HG03066 (cell line): Measurements from ENCODE around the gene ZMYND11.
"Not testable (repeated sequence)": the region's sequence is repeated elsewhere in the genome, so short reads cannot be mapped to it uniquely, and the experiment has no call there.

Source experiments
- ATAC-seq: cut with Tn5 transposase; IDR thresholded peaks from one replicate; pipeline ENCODE4 v1.9.1; 2021; ENCODE audit warnings: low read depth; ENCODE audit not compliant: unreplicated experiment

Gene ZMYND11

DNA sequence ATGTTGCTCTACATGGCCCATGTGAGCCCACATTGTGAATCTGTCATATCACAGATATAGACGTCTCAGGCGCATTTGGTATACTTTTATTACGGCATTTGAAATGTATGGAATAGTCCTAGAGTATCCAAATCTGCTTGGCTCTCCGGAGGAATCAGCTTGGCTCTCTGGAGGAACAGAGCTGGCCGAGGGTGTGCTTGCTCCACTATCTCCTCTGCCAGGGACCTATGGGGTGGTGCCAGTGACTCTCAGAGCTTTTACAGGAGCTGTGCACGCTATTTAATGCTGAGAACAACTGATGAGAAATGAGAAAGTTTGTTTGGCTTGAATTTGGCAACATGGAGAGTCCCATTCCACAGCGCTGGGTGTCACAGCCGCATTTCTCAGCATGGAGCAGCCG lies 144.0 kb downstream of the ZMYND11 start:
- ATAC-seq, result no peak

DNA sequence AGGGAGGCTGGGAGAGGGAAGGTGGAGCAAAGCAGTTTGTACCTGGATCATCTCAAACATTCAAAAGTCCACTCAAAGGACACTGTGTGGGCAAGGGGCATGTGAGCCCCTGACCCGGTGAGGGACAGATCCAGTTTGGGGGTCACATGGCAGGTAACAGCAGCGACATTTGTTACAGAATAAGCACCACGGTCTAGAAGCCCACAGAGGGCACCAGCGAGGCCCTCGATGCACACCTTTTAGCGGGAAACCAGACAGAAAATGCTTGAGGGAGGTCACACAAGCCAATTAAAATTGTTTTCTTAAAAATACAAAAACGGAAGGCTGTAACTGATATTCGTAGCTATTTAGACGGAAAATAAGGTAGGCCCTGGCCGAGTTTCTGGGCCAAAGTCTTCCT lies 144.4 kb downstream of the ZMYND11 start:
- no peak for ATAC-seq

GRCh38 chr10:282294-283139 lies 147.3 kb downstream of the ZMYND11 start:
- peak; percentile 42 for ATAC-seq

DNA sequence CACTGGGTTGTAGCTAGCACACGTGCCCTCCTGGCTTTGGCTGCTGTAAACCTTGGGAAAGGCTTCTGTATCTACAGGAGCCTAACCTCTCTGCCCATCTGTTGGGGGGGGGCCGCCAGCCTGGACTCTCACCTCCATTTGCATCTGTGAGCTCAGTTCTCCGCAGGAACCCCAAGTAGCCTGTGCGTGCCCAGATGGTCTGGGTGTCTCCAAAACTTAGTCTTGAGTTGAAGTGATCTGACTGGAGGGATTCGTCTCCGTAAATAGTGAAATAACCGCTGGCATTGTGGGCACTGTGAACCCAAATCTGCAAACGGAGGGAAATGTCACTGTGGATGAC lies 147.9 kb downstream of the ZMYND11 start:
- no peak for ATAC-seq

DNA sequence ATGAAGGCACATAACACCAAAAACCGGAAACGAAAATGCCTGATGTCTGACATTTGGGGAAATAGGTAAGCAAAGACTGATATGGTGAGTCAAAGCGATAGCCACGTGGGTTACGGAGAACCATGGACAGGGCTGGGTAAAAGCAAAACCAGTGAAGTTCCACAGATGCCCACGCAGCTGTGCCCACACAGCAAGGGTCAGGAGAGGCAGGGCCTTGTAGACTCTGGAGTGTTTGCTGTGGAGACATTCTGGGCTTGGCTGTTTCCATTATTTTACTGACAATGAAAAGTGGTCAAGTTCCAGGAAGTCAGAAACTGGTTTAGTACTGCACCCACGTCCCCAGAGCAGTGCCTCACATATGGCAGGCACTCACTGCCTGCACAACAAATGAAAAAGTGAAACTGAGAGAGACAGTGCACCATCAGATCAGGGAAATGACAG lies 148.7 kb downstream of the ZMYND11 start:
- peak; percentile 84 for ATAC-seq

- ATAC-seq, result no peak
These were observed 150.0 kb downstream of the ZMYND11 start for GRCh38 chr10:285216-285615.

DNA sequence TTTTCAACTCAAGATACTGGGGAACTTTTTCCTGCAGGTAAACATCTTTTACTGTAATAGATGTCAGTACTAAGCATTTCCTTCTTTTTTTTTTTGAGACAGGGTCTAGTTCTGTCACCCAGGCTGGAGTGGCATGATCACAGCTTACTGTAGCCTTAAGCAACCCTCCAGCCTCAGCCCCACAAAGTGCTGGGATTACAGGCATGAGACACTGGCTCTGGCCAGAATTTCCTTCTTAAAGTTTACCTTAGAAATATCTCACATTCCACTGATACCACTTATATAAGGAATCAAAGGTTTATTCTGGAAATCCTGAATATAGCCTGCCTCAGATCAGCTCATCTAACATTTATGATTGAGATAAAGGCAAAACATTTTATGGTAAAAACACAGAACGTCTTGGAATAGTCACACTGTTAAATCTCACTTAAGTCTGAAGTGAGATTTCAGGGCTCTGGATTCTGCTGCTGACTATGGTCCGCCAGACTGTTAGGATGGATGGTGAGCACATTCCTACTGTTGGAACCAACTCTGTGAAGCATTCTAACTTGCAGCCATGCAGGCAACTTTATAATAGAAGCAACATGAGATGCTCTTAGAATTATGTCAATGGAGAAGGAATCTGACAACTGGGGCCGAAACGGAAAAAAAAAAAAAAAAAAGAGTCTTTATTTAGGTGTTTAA lies 151.9 kb downstream of the ZMYND11 start:
- no peak for ATAC-seq

GRCh38 chr10:287814-288213 lies 152.6 kb downstream of the ZMYND11 start:
- no peak for ATAC-seq

GRCh38 chr10:288316-289200 lies 153.3 kb downstream of the ZMYND11 start:
- ATAC-seq, result no peak

DNA sequence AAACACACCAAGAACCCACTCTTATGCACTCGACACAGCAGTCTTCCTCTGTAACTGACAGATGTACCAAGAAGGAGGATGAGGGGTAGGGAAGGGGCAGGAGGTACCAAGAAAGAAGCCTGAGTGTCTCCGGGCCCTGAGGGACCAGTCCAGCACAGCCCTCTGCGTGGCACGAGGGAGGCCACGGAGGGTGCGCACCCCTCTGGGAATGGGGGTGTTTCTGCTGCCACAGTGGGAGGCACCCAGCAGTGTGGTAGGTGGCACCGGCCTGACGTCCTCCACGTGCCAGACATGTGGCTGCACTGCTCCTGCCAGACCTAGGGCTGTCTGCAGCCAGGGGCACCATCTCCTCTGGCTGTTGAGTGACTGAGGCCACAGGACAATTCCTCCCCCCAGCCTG lies 154.3 kb downstream of the ZMYND11 start:
- no peak for ATAC-seq

GRCh38 chr10:290026-290725 lies 154.9 kb downstream of the ZMYND11 start:
- ATAC-seq, result no peak

DNA sequence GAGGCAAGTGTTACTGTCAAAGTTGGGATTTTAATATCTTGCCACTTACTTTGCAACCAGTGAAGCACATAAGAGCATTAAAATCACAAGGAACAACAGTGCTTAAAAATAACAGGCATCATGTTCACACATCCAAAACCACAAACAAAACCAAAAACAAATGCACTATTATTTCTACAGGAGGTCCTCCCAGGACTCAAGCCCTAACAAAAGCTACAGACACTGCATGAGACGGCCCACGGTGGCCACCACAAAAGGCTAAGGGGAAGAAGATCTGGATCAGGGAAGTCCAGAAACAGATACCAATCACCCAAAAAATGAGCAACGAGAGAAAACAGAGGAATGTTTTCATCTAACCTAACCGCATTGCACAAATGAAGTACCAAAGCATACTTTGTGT lies 158.4 kb downstream of the ZMYND11 start:
- ATAC-seq, result no peak

GRCh38 chr10:297567-297966 lies 162.3 kb downstream of the ZMYND11 start:
- ATAC-seq, result no peak

DNA sequence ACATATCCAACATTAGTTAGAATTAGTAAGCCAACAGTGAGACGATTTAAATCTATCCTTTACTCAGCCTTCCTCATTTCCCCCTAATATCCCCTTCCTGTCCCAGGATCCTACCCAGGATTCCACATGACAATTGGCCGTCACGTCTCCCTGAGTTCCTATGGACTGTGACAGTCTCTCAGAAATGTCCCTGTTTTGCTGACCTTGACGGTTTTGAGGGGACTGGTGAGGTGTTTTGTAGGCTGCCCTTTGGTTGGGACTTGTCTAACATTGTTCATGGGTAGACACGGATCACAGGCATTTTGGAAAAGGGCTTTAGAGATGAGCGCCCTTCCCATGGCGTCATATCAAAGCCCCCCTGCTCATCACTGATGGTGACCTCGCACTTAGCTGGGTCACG lies 162.8 kb downstream of the ZMYND11 start:
- ATAC-seq, result no peak

DNA sequence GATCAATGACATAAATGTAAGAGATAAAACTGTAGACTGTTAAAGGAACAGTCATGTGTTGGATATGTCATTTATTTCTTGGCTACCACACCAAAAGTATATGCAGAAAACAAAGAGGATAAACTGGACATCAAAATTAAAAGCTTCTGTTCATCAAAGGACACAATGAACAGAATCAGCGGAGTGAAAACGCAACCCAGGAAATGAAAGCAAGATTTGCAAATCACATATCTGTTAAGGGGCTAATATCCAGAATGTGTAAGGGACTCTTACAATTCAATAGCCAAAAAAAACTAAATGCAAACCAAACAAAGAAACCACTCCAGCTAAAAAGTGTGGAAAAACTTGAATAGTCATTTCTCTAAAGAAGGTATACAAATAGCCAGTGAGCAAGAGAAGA lies 164.3 kb downstream of the ZMYND11 start:
- ATAC-seq, result no peak

DNA sequence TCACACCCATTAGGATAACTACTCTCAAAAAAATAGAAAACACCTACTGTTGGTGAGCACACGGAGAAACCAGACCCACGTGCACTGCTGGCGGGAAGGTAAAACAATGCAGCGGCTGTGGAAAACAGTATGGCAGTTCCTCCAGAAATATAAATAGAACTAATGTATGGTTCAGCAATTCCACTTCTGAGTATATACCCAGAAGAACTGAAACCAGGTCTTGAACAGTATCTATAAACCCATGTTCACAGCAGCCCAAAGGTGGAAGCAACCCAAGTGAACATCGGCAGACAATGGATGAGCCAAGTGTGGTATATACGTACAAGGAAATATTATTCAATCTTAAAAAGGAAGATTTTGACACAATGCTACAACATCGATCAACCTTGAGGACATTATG lies 164.7 kb downstream of the ZMYND11 start:
- ATAC-seq, result no peak

GRCh38 chr10:300580-300979 lies 165.3 kb downstream of the ZMYND11 start:
- not testable (repeated sequence) for ATAC-seq

DNA sequence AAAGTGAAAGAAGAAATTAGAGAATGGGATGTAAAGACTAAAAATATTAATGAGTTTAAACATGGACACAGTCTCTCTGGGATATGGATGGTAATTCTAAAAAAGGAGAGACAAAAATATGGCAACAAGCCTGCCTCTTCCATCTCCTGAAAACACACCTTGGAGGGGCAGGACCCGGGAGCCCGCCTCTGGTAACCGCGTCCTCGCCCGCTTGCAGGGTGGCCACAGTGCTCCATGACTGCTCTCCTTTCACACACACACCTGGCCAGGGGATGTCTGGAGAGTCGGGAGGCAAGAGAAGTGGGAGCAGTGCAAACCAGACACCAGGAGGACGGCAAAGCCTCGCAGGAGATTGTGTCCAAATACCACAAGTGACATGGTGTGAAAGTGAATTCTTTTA lies 166.3 kb downstream of the ZMYND11 start:
- no peak for ATAC-seq
